ENCODE measurements around the gene SETD7.

- no peak for TF ChIP-seq CTCF (IDR thresholded peaks at IDR 0.05)
- TF ChIP-seq POLR2A (IDR thresholded peaks at IDR 0.05) = no peak
Observed at GRCh38 chr4:139483000-139483399, 73.0 kb downstream of the SETD7 start.

Measured in esophagus squamous epithelium (tissue), 4 donors.